Hepatic stellate cell (primary cell): ENCODE data around the gene PTPRS.
"Not testable (repeated sequence)": the region's sequence is repeated elsewhere in the genome, so short reads cannot be mapped to it uniquely, and the experiment has no call there.

Experiments
- DNase-seq: peaks from one replicate; pipeline ENCODE4 v3.0.0; 2011; ENCODE audit warnings: low spot score

Gene PTPRS

DNA sequence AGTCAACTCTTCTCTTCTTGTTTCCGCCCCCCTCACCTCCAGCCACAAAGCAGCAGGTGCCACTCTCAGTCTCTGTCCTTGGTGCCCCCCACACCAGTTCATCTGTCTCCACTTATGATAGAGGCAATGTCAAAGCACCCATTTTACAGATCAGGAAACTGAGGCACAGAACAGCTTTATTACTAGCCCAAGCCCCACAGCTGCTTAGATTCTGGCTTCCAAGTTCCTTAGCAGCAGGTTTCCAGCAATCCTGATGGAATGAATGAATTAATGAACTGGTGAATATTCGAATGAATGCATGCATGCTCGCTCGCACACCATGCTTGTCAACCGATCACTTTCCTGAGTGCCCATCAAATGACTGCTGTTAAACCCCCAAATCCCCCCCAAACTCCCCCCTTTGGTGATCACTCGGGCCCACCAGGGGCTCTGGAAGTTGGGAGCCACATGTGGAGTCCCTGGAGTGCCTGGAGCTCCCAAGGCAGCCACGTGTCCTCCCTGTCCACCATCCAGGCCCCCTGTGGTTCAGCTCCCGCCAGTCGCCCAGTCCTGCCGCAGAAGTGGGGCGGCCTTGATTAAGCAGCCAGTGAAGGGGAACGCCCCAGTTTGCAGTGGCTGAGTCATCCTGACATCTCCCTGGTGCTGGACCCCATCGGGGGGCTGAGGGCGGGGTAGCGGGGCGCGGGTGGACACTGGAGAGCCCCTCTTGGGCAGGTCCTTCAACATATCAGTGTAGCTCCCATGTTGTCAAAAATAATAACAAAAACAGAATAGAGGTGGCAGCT, 6.8 kb downstream of the PTPRS start:
- no peak for DNase-seq

- DNase-seq: no peak
These were observed 8.1 kb downstream of the PTPRS start for GRCh38 chr19:5332501-5332900.

DNA sequence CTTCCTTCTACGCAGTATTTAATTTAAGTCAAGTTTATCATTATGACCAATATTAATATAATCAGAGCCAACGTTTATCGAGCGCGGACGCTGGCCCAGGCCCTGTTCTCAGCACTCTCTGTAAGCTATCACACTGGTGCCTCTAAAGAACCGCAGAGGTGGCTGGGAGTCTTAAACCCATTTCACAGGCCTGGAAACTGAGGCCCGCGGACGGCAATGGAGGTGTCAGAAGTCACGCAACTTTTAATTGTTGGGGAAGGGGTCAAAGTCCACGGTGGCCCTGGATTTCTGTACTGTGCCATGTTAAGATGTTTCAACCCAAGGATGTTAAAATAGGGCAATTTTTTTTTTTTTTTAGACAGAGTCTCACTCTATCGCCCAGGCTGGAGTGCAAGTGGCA, 8.8 kb downstream of the PTPRS start:
- DNase-seq: no peak

- no peak for DNase-seq
These were observed 10.3 kb downstream of the PTPRS start for GRCh38 chr19:5330307-5330720.

- DNase-seq: no peak
These were observed 11.5 kb downstream of the PTPRS start for GRCh38 chr19:5329141-5329540.

DNA sequence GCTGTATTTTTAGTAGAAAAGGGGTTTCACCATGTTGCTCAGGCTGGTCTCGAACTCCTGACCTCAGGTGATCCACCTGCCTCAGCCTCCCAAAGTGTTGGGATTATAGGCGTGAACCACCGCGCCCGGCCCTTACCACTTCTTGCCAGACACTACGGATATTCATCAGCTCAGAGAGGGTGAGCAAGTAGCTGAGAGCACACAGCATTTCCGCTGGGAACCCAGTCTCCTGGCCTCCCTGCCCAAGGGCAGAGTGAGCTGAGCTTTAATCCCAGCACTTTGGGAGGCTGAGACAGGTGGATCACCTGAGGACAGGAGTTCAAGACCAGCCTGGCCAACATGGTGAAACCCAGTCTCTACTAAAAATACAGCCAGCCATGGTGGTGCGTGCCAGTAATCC, 12.2 kb downstream of the PTPRS start:
- DNase-seq: not testable (repeated sequence)

- no peak for DNase-seq
These were observed 13.5 kb downstream of the PTPRS start for GRCh38 chr19:5326986-5327623.

DNA sequence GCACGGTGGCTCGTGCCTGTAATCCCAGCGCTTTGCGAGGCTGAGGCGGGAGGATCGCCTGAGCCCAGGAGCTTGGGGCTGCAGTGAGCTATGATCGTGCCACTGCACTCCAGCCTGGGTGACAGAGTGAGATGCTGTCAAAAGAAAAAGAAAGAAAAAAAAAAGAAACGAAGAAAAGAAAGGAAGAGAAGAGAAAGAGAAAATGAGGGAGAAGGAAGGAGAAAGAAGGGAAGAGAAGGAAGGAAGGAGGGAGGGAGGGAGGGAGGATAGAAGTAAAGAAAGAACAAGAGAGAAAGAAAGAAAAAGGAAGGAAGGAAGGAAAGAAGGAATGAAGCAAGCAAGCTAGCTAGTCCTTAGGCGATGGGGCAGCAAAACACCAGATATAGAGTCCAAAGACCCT, 14.1 kb downstream of the PTPRS start:
- no peak for DNase-seq

GRCh38 chr19:5324947-5325346, 15.7 kb downstream of the PTPRS start:
- DNase-seq: no peak

DNA sequence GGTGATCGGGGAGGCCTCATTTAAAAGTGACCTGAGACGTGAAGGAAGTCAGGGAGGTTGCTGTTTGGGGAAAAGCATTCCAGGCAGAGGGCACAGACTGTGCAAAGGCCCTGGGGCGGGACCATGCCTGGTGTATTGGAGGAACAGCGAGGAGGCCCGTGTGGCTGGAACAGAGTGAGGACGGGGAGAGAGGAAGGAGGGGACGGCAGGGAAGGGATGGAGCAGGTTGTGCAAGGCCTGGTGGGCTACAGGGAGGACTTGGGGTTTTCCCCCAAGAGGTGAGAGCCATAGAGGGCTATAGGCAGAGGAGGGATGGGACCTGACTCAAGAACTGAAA, 17.2 kb downstream of the PTPRS start:
- no peak for DNase-seq

DNA sequence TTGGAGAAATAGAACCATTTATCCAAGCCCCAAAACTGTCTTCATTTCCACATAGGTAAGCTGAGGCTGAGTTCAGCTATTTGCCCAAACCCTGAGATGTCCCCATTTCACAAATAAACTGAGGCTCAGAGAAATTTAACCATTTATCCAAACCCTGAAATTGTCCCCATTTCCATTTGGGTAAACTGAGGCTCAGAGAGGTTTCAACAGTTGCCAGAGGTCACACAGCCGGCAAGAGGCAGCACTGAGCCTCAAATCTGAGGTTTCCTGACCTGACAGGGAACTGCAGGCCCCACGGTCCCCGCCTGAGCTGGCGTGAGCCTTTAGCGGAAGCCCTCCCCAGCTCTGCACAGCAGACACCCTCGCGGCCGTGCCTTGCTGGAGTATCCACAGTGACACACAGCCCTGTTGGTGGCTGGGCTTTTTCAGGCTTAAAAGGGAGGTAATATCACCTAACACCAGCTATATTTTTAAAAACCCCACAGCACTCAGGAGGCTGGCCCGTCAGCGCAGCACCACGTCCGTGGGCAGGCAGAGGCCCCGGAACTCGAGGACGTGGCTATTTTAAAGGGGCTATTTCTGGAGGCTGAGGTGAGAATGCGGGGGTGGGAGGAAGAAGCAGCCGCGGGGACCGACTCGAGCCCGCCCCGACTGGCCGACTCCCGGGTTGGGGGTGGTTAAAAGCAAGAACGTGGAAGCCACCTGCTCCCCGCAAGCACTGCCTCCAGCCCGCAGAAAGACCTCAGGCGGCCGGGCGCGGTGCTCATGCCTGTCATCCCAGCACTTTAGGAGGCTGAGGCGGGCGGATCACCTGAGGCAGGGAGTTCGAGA, 18.5 kb downstream of the PTPRS start:
- DNase-seq: no peak

GRCh38 chr19:5321066-5321642, 19.5 kb downstream of the PTPRS start:
- no peak for DNase-seq

- DNase-seq: no peak
These were observed 21.1 kb downstream of the PTPRS start for GRCh38 chr19:5319516-5319915.

GRCh38 chr19:5318306-5318705, 22.3 kb downstream of the PTPRS start:
- no peak for DNase-seq

GRCh38 chr19:5317321-5317720, 23.3 kb downstream of the PTPRS start:
- no peak for DNase-seq

GRCh38 chr19:5316138-5316537, 24.5 kb downstream of the PTPRS start:
- no peak for DNase-seq

DNA sequence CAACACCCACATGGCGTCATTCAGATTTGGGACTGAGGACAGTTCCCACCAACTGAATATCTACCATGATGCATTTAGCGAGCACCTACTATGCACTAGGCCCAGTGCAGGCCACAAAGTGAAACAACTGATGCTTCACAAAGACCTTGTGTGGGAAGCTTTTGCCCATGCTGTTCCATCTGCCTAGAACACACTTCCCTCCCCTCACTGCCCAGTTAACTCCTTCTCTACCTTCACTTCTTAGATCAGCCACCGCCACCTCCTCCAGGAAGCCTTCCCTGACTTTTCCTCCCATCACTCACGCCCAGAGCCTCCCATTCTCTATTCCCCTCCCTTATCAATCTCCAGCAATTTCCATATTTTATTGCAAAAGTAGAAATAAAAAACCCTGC, 25.7 kb downstream of the PTPRS start:
- DNase-seq: no peak

DNA sequence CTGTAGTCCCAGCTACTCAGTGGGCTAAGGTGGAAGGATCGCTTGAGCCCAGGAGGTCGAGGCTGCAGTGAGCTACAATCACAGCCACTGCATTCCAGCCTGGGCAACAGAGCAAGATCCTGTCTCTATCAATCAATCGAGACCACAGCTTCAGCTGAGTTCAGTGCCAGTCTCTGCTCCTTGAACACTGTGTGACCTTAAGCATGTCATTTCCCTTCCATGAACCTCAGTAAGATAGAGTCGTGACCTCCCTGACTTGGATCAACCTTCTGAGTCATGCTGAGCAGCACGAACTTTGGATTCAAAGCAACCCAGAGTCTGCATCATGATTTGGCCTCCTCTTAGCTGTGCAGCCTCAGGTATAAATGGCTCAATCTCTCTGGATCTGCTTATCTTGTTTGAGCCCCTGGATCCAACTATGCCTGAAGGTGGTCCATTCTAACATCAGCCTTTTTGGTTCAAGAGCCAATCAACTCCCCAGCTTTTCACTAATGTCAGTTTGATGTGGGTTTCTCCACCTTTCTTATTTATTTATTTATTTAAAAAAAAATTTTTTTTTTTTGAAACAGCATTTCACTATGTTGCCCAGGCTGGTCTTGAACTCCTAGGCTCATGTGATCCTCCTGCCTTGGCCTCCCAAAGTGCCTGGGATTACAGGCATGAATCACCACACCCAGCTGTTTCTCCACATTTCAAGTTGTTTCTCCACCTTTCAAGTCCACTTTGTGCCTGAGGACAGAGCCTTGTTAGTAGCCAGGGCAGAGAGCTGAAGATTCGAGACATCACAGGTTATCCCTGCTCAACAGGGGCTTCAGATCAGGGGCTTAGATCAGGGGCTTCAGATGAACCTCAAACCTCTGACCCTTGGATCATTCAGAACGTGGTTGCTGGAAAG, 26.4 kb downstream of the PTPRS start:
- no peak for DNase-seq

DNA sequence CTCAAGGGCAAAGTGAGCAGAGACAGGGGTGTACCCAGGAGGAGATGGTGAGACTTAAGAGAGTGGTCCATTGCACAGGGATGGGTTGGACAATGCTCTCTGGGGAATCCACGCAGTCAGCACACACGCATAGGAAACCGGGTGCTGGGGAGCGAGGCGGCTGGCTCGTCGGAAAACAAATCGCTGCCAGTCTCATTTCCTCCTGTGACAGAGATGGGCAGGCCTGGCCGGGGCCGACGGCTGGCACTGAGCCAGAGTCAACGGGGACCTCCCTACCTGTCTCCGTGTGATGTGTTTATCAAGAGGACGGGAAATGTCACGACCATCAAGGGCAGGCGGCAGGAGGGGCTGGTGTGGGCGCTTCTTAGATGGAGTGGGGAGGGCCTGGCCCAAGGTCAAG, 27.3 kb downstream of the PTPRS start:
- no peak for DNase-seq

GRCh38 chr19:5312058-5312457, 28.6 kb downstream of the PTPRS start:
- no peak for DNase-seq

GRCh38 chr19:5309438-5310204, 31.0 kb downstream of the PTPRS start:
- DNase-seq: no peak
